ENCODE results near the gene NRG3.
"Not testable (repeated sequence)": the region's sequence is repeated elsewhere in the genome, so short reads cannot be mapped to it uniquely, and the experiment has no call there.

NRG3 gene

GRCh38 chr10:81963606-81964005 lies 88.6 kb downstream of the NRG3 start:
- no peak for DNase-seq

DNA sequence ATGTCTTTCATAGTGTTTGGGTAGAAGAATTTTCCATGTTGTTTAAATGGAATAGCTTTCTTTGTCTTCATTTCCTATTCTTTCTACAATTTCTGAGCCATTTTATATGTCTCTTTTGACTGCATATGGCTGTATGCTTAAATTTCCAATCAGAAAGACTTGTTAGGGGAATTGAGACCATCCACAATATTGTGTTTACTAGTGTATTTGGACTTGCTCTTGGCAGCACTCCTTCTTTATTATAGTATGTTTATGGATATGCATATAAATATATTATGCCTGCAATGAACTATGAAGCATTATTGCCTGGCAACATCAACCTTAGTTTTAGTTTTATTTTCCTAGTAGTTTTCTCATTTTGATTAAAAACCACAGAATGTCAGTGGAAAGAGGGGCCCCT lies 92.7 kb downstream of the NRG3 start:
- DNase-seq = no peak

DNA sequence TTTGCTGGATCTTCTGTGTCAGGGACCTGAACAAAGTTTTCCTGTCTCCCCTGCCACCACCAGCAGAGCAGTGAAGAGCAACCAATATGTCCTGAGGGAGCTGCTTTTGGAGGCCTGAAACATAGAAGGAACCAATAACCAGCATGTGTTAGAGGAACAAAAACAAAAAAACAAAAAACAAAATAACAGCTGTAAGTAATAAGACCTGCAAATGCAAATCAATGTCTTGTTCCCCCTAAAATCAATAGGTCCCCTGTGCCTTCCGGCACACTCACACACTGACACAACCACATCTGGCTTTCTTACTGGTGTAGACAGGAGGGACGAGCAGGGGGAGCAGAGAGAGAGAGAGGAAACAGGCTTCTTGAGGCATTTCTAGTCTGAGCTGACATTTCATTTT lies 94.1 kb downstream of the NRG3 start:
- DNase-seq = no peak

- DNase-seq = no peak
These were observed 103.2 kb downstream of the NRG3 start for GRCh38 chr10:81978238-81978637.

DNA sequence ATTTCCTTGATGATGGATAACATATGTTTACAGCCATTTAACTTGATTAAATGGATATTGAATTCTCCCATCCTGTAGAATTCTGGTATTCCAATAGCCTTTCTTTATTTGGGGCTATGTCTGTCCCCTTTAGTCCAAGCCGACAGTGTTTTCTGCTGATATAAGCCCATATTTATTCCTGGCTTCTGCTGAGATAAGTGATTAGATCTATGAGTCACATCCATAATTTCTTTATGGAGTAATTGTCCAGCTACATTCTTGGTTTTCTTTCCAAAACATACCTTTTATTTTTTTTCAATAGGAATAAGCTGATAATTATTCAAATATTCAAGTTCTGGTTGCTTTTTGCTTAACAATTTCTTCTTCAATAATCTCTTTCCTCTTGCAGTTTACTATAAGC lies 106.7 kb downstream of the NRG3 start:
- no peak for DNase-seq

DNA sequence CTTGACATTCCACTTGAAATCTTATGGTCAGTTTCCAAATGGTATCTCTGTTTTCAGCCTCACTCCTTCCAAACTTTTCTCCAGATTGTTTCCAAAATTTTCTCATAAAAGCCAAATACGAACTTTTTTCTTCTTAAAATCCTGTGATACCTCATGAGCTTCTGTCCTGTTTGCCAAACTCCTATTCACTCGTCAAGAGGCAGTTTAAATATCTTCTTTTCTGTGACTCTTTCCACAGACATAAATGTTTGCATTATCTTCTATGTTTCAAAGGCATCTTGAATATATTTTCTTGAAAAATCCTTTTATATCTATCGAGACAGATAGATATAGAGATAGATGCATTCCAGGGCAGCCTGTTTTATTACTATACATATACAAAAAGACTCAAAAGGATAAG lies 109.4 kb downstream of the NRG3 start:
- no peak for DNase-seq

GRCh38 chr10:81995254-81995653 lies 120.3 kb downstream of the NRG3 start:
- DNase-seq = no peak

DNA sequence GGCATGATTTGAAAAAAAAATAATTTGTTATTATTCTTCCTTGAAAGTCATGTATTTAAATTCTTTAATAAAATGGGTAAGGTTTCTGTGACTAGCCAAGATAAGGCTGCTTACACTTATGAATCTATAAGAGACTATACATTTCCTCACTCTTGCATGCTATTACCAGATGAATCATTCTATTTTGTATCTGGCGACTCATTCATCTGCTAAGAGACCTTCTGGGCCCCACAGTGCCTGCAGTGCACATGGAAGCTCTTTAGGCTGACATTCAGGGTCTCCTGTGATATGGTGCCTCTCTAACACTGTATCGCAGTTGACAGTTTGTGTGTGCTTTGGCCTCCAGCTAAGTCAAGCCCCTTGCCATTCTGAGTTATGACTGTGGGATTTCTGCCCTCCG lies 121.9 kb downstream of the NRG3 start:
- no peak for DNase-seq

- no peak for DNase-seq
These were observed 146.0 kb downstream of the NRG3 start for GRCh38 chr10:82020999-82021398.

DNA sequence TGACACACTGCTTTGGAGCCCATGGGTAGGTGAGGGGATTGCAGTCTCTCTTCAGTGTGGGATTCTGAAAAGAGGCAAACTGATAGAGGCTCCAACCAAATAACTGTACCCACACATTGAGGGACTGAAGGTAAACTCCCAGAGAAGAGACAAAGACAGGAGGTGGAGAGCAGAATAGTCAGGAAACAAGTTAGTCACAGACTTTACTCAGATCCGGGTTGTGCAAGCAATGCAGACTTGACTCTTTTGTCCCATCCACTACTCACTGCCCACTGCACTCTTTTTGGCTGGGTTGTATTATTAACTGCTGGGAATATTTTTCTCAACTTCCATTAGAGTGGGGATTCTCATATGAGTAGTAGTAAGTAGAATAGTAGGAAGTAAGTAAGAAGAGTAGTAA lies 152.7 kb downstream of the NRG3 start:
- no peak for DNase-seq

- DNase-seq = no peak
These were observed 162.1 kb downstream of the NRG3 start for GRCh38 chr10:82037076-82037475.

- DNase-seq = no peak
These were observed 163.6 kb downstream of the NRG3 start for GRCh38 chr10:82038587-82038986.

DNA sequence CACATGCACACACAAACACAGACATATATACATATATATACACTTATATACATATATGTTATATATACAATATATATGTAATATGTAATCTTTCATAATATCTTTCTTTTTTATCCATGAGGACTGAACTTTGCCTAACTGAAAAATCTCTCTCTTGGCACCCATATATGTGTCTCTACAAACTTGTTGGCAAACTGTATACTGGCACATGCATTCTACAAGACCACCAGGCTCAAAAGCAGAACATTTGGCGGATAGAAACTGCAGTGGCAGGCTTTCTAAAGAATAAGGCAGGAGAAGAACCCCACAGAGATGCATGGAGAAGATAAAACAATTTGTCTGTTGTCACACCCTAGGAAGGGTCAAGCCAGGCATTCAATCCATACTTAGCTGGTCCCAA lies 165.3 kb downstream of the NRG3 start:
- no peak for DNase-seq

- no peak for DNase-seq
These were observed 166.0 kb downstream of the NRG3 start for GRCh38 chr10:82041018-82041417.

DNA sequence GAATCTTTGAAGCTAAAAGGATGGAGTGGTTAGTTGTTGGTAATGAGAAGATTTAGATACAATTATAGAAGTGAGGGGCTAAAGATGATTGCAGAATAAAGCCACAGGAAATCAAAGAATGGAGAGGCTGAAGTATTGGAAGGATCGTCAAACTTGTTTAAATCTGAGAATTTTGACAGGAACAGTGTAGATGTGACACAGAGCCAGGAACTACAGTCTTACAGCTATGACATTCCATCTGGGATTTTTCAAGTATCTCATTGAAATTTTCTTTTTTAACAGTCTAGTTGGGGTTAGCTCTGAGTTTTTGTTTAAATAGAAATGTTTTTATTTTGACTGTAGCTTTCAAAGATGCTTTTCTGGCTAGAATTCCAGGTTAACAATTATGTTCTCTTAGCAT lies 181.4 kb downstream of the NRG3 start:
- no peak for DNase-seq

GRCh38 chr10:82067192-82067591 lies 192.2 kb downstream of the NRG3 start:
- not testable (repeated sequence) for DNase-seq

- DNase-seq = no peak
These were observed 193.5 kb downstream of the NRG3 start for GRCh38 chr10:82068501-82068900.

DNA sequence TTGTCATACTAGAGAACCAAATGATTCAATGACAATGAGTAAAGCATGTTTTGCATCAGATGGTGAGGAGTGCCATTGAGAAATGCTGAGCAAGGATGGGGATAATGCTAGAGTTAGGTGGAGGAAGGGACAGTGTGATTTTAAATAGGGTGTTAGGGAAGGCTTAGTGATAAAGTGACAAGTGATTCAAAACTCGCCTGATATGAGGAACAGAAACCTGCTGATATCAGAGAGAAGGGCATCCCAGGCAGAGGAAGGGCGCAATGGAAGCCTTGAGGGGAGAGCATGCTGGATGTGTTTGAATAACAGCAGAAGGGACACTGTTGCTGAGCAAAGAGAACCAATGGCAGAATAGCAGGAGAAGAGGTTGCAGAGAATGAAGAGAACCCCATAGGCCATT lies 196.2 kb downstream of the NRG3 start:
- no peak for DNase-seq

DNA sequence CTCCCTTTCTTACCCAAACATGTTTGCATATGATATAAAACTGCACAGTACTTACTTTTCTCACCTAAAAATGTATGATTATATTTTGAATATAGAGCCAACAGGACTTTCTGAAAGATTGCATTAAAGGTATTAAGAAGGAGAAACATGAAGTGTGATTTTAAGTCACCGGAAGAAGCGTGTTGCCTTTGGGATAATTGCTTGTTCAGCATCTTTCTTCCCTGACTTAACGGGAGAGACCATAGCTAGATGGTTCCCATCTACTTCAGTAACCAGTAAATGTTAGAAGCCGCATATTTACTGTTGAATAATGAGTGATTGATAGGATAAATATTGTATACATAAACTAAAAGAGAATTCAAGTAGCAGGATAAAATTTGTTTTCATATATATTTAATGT lies 197.1 kb downstream of the NRG3 start:
- no peak for DNase-seq

DNA sequence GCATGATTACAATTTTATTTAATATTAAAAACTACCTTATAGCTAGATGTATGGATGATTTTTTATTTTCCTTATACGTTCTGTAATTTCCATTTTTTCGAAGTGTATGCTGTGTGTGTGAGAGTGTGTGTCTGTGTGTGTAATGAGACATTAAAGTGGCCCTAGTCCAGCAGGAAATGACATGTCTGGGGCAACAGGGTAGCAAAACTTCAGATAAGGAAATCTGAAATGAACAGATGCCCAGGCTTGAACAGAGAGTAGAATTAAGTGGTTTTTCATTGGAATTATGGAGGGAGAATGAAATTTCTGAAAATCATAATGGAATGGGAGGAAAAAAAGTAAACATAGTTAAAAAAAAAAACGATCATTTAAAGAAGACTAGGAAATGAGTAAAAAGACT lies 200.6 kb downstream of the NRG3 start:
- DNase-seq = no peak

DNA sequence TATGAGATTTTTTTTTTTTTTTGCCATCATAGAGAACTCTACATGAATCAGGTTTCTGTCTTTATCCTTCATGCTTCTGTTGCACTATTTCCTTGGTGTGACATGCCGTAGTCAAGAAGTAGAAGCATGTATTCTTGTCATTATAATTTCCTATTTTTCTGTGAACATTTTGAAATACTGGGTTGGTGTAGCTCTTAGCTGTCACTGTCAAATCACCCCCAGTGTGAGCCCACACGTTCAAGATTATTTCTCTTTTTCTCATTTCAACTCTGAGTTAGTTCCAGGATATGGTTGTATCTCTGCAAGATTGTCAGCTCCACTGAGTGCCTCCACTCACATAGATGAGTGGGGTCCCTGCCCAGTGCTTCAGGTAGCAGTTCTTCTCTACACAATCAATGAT lies 209.5 kb downstream of the NRG3 start:
- DNase-seq = no peak

DNA sequence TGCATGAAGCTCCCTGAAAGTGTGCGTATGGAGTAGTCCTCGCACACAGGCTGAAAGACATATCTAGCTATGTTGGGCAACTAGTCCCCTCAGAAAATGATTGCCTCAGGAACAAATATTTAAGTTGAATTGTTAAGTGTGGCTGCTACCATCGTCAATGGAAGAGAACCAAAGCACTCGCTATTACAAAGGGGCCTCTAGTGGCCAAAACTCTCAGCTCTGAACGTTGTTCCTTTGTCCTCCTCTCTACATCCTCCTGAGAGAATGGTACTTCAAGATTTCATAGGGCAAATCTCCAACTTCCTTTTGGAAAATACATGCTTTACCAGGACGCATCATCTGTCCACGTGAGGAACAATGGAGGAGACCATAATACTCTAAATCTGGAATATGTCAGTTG lies 209.9 kb downstream of the NRG3 start:
- no peak for DNase-seq

DNA sequence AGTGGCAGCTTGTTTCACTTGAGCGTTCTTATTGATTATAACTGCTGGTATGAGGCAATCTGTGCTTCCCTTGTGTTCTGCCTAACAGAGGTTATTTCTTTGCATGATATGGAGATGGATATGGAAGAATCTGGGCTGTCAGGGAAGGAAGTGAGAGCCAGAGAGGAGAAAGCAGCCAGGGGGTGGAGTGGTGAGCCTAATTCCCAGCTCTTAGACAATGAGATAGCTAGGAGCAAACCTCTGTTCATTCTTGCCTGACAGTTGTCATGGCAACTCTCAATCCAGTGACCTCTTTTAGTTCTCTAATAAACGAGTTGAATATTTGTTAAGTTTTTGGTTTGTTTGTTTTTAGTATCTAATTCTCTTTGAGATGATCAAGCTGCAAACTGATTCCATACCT lies 214.3 kb downstream of the NRG3 start:
- DNase-seq = no peak

DNA sequence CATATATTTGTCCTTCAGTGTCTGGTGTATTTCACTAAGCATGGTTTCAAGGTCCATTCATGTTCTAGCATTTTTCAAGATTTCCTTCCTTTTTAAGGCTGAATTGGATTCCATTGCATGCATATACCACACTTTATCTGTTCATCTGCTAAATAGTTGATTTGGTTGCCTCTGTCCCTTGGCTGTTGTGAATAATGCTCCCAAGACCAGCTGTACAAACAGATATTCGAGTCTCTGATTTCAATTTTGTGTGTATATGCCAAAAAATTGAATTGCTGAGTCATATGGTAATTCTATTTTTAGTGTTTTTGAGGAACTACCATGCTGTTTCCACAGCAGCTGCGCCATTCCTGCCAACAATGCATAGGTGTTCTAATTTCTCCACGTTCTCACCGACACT lies 216.4 kb downstream of the NRG3 start:
- DNase-seq = no peak

DNA sequence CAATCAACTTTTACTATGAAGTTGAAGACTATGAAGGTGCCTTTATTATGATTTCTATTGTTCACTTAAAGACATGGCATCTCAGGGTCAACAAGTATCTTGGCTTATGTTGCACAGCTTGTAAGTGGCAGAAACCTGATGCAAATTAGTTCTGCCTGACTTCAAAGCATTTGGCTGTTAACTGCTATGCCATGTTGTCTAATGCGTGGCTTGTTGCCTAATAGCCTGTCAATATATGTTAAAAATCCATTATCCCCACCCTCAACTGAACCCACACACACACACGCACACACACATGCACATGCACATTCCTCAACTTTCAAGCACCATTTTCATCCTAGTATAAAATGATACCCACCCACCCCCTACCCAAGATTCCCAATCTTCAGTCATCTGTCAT lies 217.1 kb downstream of the NRG3 start:
- no peak for DNase-seq

DNA sequence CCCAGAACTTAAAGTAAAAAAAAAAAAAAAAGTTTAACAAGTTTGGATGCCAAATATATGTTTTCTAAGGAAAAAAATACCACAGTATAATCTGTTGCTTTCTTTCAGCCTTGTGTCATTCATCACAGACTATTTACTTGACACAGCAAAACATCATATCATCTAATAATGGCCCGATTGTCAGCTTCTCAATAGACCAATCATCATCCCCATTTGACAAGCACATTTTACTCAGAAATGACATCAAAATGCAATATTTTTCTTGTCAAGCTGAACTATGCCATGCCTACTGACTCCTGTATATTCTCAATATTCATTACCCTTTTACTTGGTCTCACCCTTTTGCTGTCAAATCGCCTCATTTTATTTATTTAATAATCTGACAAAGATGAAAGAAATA lies 249.7 kb downstream of the NRG3 start:
- no peak for DNase-seq

Measured in stimulated activated CD4-positive, alpha-beta T cell treated with anti-CD3 and anti-CD28 coated beads, Interleukin-4, amount 100 ng/mL, for 24 hours (primary cell).